ENCODE results near the gene UPK3A. TPM values are rescaled to one million over a fixed set of nuclear protein-coding genes. Genes with fewer than 3 reads are reported as not detected.

Gene UPK3A
- total and polyA plus RNA-seq, 2 of the 13 experiments (the other 11 are each of a cell fraction or from before 2014, with no cell fraction given), result 10.5 to 13.8 TPM

GRCh38 chr22:45263463-45264269 is 21.1 kb upstream of the UPK3A start (continued):
- TF ChIP-seq NFKBIZ (CRISPR knock-in tag; IDR thresholded peaks at IDR 0.05) (peak; percentile 50; the same call in 1 of the 2 replicates), ZFP41 (CRISPR knock-in tag; IDR thresholded peaks at IDR 0.05; ENCODE audit: borderline replicate concordance) (peak; percentile 59; the same call in 1 of the 2 replicates), JDP2 (CRISPR knock-in tag; IDR thresholded peaks at IDR 0.05; ENCODE audit: borderline replicate concordance) (no peak), STAT6 (CRISPR knock-in tag; IDR thresholded peaks at IDR 0.05; ENCODE audit: borderline replicate concordance) (0 out of 2 replicates have a peak, but pooled peaks have one; percentile 57), ZBTB25 (CRISPR knock-in tag; IDR thresholded peaks at IDR 0.05) (peak; percentile 45; the same call in 1 of the 2 replicates), ZNF441 (CRISPR knock-in tag; IDR thresholded peaks at IDR 0.05; ENCODE audit: borderline replicate concordance) (peak; percentile 76; the same call in 1 of the 2 replicates), MIER2 (CRISPR knock-in tag; IDR thresholded peaks at IDR 0.05) (peak; percentile 70), LCORL (IDR thresholded peaks at IDR 0.05) (no peak), LCORL (CRISPR knock-in tag; IDR thresholded peaks at IDR 0.05) (peak; percentile 45; the same call in 1 of the 2 replicates), GATAD1 (CRISPR knock-in tag; IDR thresholded peaks at IDR 0.05) (peak; percentile 60), ZSCAN31 (CRISPR knock-in tag; IDR thresholded peaks at IDR 0.05; ENCODE audit: low read depth) (peak; percentile 20; the same call in 1 of the 2 replicates), ZNF605 (CRISPR knock-in tag; IDR thresholded peaks at IDR 0.05) (peak; percentile 85), ARID4A (CRISPR knock-in tag; IDR thresholded peaks at IDR 0.05; ENCODE audit: borderline replicate concordance) (peak; percentile 89; the same call in 1 of the 2 replicates), ARID2 (CRISPR knock-in tag; IDR thresholded peaks at IDR 0.05; ENCODE audit: borderline replicate concordance) (peak; percentile 17; the same call in 1 of the 2 replicates), ZSCAN21 (CRISPR knock-in tag; IDR thresholded peaks at IDR 0.05; ENCODE audit: borderline replicate concordance) (peak; percentile 95), ATF7-NPFF (CRISPR knock-in tag; IDR thresholded peaks at IDR 0.05; ENCODE audit: low read depth) (peak; percentile 36; the same call in 1 of the 2 replicates), ZXDC (CRISPR knock-in tag; IDR thresholded peaks at IDR 0.05) (0 out of 2 replicates have a peak, but pooled peaks have one; percentile 25)
